WTC11 (cell line): ENCODE measurements around the gene CYGB. TPM values are rescaled to one million over a fixed set of nuclear protein-coding genes. Genes with fewer than 3 reads are reported as not detected.

Experiments used
- AFF4 ChIP-seq: sonication (generic); formaldehyde crosslinking; IDR thresholded peaks from 2 replicates; pipeline ENCODE4 v1.8.1; 2023; ENCODE audit warnings: mild to moderate bottlenecking, missing genetic modification reagents, borderline replicate concordance
- CREB1 ChIP-seq: sonication (generic); formaldehyde crosslinking; IDR thresholded peaks from 2 replicates; pipeline ENCODE4 v1.8.0; 2023; ENCODE audit warnings: mild to moderate bottlenecking, missing genetic modification reagents
- CTCF ChIP-seq: fragments of 200-600 bp; IDR thresholded peaks from 2 replicates; pipeline ENCODE4 v1.8.0; 2022; ENCODE audit warnings: antibody characterized with exemption
- E2F1 ChIP-seq: sonication (generic); formaldehyde crosslinking; IDR thresholded peaks from 2 replicates; pipeline ENCODE4 v1.8.0; 2022; ENCODE audit warnings: mild to moderate bottlenecking, missing genetic modification reagents
- GRHL2 ChIP-seq: fragments of 250-450 bp; sonication (Bioruptor Pico); IDR thresholded peaks from 2 replicates; pipeline ENCODE4 v1.8.0; 2022; ENCODE audit warnings: mild to moderate bottlenecking, moderate library complexity; ENCODE audit not compliant: insufficient replicate concordance, severe bottlenecking
- JAZF1 ChIP-seq: fragments of 250-450 bp; sonication (Bioruptor Pico); IDR thresholded peaks from 2 replicates; pipeline ENCODE4 v1.9.0; 2021; ENCODE audit warnings: moderate library complexity, mild to moderate bottlenecking, inconsistent platforms
- KAT7 ChIP-seq: sonication (generic); formaldehyde crosslinking; IDR thresholded peaks from 2 replicates; pipeline ENCODE4 v1.8.1; 2023; ENCODE audit warnings: missing genetic modification reagents, mild to moderate bottlenecking, borderline replicate concordance
- PRRX2 ChIP-seq: fragments of 250-450 bp; sonication (Bioruptor Pico); IDR thresholded peaks from 2 replicates; pipeline ENCODE4 v1.8.0; 2021; ENCODE audit warnings: mild to moderate bottlenecking
- RORB ChIP-seq: fragments of 250-450 bp; sonication (Bioruptor Pico); IDR thresholded peaks from 2 replicates; pipeline ENCODE4 v1.9.0; 2021; ENCODE audit warnings: mild to moderate bottlenecking
- SMAD3 ChIP-seq: sonication (generic); formaldehyde crosslinking; IDR thresholded peaks from 2 replicates; pipeline ENCODE4 v1.8.0; 2022; ENCODE audit warnings: missing genetic modification reagents, mild to moderate bottlenecking, borderline replicate concordance
- TEAD1 ChIP-seq: sonication (generic); formaldehyde crosslinking; IDR thresholded peaks from 2 replicates; pipeline ENCODE4 v1.8.0; 2022; ENCODE audit warnings: mild to moderate bottlenecking, missing genetic modification reagents
- TP53 ChIP-seq: sonication (generic); formaldehyde crosslinking; IDR thresholded peaks from 2 replicates; pipeline ENCODE4 v1.8.1; 2023; ENCODE audit warnings: mild to moderate bottlenecking, missing genetic modification reagents
- ZBTB43 ChIP-seq: sonication (generic); formaldehyde crosslinking; IDR thresholded peaks from 2 replicates; pipeline ENCODE4 v1.8.1; 2023; ENCODE audit warnings: mild to moderate bottlenecking, missing genetic modification reagents
- ZNF121 ChIP-seq: sonication (generic); formaldehyde crosslinking; IDR thresholded peaks from 2 replicates; pipeline ENCODE4 v1.8.0; 2023; ENCODE audit warnings: missing genetic modification reagents
- ZNF138 ChIP-seq: sonication (generic); formaldehyde crosslinking; conservative IDR thresholded peaks from 2 replicates; pipeline ENCODE4 v1.8.1; 2022; ENCODE audit warnings: mild to moderate bottlenecking, moderate library complexity, missing genetic modification reagents
- ZNF219 ChIP-seq: sonication (generic); formaldehyde crosslinking; IDR thresholded peaks from 2 replicates; pipeline ENCODE4 v1.8.0; 2023; ENCODE audit warnings: missing genetic modification reagents, mild to moderate bottlenecking, borderline replicate concordance
- ZNF263 ChIP-seq: sonication (generic); formaldehyde crosslinking; IDR thresholded peaks from 2 replicates; pipeline ENCODE4 v1.8.1; 2022; ENCODE audit warnings: low read depth, mild to moderate bottlenecking, moderate library complexity, missing genetic modification reagents
- ZNF425 ChIP-seq: fragments of 250-450 bp; sonication (Bioruptor Pico); conservative IDR thresholded peaks from 2 replicates; pipeline ENCODE4 v1.9.0; 2021; ENCODE audit warnings: mild to moderate bottlenecking
- total RNA-seq: library from RNA; stranded (reverse); gene quantifications from 3 replicates; pipeline ENCODE4 v1.2.3, GENCODE V29; 2021
- TF ChIP-seq, protein P1 (sequence below): sonication (generic); formaldehyde crosslinking; IDR thresholded peaks from 2 replicates; pipeline ENCODE4 v1.8.1; 2022; ENCODE audit warnings: mild to moderate bottlenecking, missing genetic modification reagents, moderate library complexity, borderline replicate concordance
- TF ChIP-seq, protein P2 (sequence below): sonication (generic); formaldehyde crosslinking; IDR thresholded peaks from 2 replicates; pipeline ENCODE4 v1.8.1; 2023; ENCODE audit warnings: mild to moderate bottlenecking, moderate library complexity, missing genetic modification reagents
- TF ChIP-seq, protein P3 (sequence below): sonication (generic); formaldehyde crosslinking; IDR thresholded peaks from 2 replicates; pipeline ENCODE4 v1.8.0; 2023; ENCODE audit warnings: missing genetic modification reagents
- TF ChIP-seq, protein P4 (sequence below): sonication (generic); formaldehyde crosslinking; IDR thresholded peaks from 2 replicates; pipeline ENCODE4 v1.8.1; 2022; ENCODE audit warnings: low read depth, mild to moderate bottlenecking, moderate library complexity, missing genetic modification reagents, borderline replicate concordance

CYGB gene
- total RNA-seq, 1 experiment from 2014 or later = 3.6 TPM

- TF ChIP-seq, protein P1, sequence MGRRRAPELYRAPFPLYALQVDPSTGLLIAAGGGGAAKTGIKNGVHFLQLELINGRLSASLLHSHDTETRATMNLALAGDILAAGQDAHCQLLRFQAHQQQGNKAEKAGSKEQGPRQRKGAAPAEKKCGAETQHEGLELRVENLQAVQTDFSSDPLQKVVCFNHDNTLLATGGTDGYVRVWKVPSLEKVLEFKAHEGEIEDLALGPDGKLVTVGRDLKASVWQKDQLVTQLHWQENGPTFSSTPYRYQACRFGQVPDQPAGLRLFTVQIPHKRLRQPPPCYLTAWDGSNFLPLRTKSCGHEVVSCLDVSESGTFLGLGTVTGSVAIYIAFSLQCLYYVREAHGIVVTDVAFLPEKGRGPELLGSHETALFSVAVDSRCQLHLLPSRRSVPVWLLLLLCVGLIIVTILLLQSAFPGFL (CRISPR knock-in tag) = no peak
- TF ChIP-seq AFF4 = no peak
- no peak for TF ChIP-seq PRRX2
- no peak for TF ChIP-seq SMAD3 (CRISPR knock-in tag)
- TF ChIP-seq JAZF1 = no peak
- TF ChIP-seq ZNF219 (CRISPR knock-in tag) = no peak
- no peak for TF ChIP-seq CTCF
- 0 out of 2 replicates have a peak, but pooled peaks have one; percentile 51 for TF ChIP-seq ZNF263 (CRISPR knock-in tag)
- TF ChIP-seq, protein P2, sequence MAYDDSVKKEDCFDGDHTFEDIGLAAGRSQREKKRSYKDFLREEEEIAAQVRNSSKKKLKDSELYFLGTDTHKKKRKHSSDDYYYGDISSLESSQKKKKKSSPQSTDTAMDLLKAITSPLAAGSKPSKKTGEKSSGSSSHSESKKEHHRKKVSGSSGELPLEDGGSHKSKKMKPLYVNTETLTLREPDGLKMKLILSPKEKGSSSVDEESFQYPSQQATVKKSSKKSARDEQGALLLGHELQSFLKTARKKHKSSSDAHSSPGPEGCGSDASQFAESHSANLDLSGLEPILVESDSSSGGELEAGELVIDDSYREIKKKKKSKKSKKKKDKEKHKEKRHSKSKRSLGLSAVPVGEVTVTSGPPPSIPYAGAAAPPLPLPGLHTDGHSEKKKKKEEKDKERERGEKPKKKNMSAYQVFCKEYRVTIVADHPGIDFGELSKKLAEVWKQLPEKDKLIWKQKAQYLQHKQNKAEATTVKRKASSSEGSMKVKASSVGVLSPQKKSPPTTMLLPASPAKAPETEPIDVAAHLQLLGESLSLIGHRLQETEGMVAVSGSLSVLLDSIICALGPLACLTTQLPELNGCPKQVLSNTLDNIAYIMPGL (CRISPR knock-in tag) = no peak
- no peak for TF ChIP-seq CREB1 (CRISPR knock-in tag)
- TF ChIP-seq, protein P3, sequence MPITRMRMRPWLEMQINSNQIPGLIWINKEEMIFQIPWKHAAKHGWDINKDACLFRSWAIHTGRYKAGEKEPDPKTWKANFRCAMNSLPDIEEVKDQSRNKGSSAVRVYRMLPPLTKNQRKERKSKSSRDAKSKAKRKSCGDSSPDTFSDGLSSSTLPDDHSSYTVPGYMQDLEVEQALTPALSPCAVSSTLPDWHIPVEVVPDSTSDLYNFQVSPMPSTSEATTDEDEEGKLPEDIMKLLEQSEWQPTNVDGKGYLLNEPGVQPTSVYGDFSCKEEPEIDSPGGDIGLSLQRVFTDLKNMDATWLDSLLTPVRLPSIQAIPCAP (CRISPR knock-in tag) = no peak
- 0 out of 2 replicates have a peak, but pooled peaks have one; percentile 24 for TF ChIP-seq ZNF121 (CRISPR knock-in tag)
- TF ChIP-seq TP53 = no peak
- peak; percentile 44; the same call in 1 of the 2 replicates for TF ChIP-seq TEAD1 (CRISPR knock-in tag)
- no peak for TF ChIP-seq ZNF138 (CRISPR knock-in tag)
- TF ChIP-seq KAT7 = no peak
- peak; percentile 50; the same call in 1 of the 2 replicates for TF ChIP-seq ZBTB43 (CRISPR knock-in tag)
- TF ChIP-seq GRHL2 (CRISPR knock-in tag) = no peak
- TF ChIP-seq, protein P4, sequence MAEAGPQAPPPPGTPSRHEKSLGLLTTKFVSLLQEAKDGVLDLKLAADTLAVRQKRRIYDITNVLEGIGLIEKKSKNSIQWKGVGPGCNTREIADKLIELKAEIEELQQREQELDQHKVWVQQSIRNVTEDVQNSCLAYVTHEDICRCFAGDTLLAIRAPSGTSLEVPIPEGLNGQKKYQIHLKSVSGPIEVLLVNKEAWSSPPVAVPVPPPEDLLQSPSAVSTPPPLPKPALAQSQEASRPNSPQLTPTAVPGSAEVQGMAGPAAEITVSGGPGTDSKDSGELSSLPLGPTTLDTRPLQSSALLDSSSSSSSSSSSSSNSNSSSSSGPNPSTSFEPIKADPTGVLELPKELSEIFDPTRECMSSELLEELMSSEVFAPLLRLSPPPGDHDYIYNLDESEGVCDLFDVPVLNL (CRISPR knock-in tag) = no peak
- TF ChIP-seq E2F1 (CRISPR knock-in tag) = no peak
- TF ChIP-seq ZNF425 (CRISPR knock-in tag) = no peak
- TF ChIP-seq RORB (CRISPR knock-in tag) = no peak
These were observed 3.1 kb upstream of the CYGB start (continued) for GRCh38 chr17:76540381-76541300.
